ENCODE results near the gene TCF12.
A peak's percentile ranks its signal among the peaks of the same experiment; 100 is the strongest.

The TCF12 gene

GRCh38 chr15:57215326-57215725 lies 296.9 kb downstream of the TCF12 start:
- H3K4me3 ChIP-seq, result no peak overlapping the region
- no peaks in the 10 kb centered on the region for H3K27me3 ChIP-seq
- intact Hi-C loops (cut with DNase I; ENCODE audit: low total_unique reads), result no loop called here
- H3K36me3 ChIP-seq, result no peaks in the 10 kb centered on the region
- peak overlapping the region; percentile 5 to 28 for H3K27ac ChIP-seq
- H3K4me1 ChIP-seq, result peaks cover 0 to 73% (median 13%) of the 10 kb centered on the region in 4 donors
- TF ChIP-seq, protein P1, sequence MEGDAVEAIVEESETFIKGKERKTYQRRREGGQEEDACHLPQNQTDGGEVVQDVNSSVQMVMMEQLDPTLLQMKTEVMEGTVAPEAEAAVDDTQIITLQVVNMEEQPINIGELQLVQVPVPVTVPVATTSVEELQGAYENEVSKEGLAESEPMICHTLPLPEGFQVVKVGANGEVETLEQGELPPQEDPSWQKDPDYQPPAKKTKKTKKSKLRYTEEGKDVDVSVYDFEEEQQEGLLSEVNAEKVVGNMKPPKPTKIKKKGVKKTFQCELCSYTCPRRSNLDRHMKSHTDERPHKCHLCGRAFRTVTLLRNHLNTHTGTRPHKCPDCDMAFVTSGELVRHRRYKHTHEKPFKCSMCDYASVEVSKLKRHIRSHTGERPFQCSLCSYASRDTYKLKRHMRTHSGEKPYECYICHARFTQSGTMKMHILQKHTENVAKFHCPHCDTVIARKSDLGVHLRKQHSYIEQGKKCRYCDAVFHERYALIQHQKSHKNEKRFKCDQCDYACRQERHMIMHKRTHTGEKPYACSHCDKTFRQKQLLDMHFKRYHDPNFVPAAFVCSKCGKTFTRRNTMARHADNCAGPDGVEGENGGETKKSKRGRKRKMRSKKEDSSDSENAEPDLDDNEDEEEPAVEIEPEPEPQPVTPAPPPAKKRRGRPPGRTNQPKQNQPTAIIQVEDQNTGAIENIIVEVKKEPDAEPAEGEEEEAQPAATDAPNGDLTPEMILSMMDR (IDR thresholded peaks at IDR 0.05), result no peak
- no peaks in the 10 kb centered on the region for H3K9me3 ChIP-seq
- no peak for DNase-seq

GRCh38 chr15:57215881-57216280 lies 297.4 kb downstream of the TCF12 start:
- Histone ChIP-seq H3K27me3 (no peaks in the 10 kb centered on the region), H3K27ac (peak overlapping the region; percentile 5 to 28), H3K36me3 (no peaks in the 10 kb centered on the region), H3K4me1 (peaks cover 0 to 77% (median 14%) of the 10 kb centered on the region in 4 donors), H3K4me3 (no peak overlapping the region), H3K9me3 (no peaks in the 10 kb centered on the region)
- intact Hi-C loops (cut with DNase I; ENCODE audit: low total_unique reads), result no loop called here
- TF ChIP-seq, protein P1 (IDR thresholded peaks at IDR 0.05), result no peak
- DNase-seq, result no peak

DNA sequence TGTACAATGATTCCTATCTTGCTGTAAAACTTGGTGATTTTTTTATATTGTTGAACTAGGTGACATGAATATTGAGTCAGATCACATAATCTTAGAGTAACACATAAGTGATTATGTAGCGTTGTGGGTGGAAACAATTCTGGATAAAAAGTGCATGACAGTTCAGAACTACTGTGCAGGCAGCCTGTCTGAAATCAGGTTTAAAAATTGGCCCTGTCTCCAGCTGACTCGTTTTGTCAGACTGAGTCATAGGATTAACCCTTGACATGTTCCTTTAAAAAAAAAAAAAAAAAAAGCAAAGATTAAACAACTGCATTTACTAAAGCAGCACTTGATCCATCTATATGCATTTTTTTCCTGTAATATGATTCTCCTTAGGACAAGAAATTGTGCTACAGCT lies 297.8 kb downstream of the TCF12 start:
- H3K36me3 ChIP-seq, result no peaks in the 10 kb centered on the region
- peaks cover 0 to 78% (median 14%) of the 10 kb centered on the region in 4 donors for H3K4me1 ChIP-seq
- no peak overlapping the region for H3K4me3 ChIP-seq
- H3K27me3 ChIP-seq, result no peaks in the 10 kb centered on the region
- no peak for DNase-seq
- TF ChIP-seq, protein P1 (IDR thresholded peaks at IDR 0.05), result no peak
- no peaks in the 10 kb centered on the region for H3K9me3 ChIP-seq
- intact Hi-C loops (cut with DNase I; ENCODE audit: low total_unique reads), result no loop called here
- peak overlapping the region in 1 of 2 donors; percentile 28 for H3K27ac ChIP-seq

DNA sequence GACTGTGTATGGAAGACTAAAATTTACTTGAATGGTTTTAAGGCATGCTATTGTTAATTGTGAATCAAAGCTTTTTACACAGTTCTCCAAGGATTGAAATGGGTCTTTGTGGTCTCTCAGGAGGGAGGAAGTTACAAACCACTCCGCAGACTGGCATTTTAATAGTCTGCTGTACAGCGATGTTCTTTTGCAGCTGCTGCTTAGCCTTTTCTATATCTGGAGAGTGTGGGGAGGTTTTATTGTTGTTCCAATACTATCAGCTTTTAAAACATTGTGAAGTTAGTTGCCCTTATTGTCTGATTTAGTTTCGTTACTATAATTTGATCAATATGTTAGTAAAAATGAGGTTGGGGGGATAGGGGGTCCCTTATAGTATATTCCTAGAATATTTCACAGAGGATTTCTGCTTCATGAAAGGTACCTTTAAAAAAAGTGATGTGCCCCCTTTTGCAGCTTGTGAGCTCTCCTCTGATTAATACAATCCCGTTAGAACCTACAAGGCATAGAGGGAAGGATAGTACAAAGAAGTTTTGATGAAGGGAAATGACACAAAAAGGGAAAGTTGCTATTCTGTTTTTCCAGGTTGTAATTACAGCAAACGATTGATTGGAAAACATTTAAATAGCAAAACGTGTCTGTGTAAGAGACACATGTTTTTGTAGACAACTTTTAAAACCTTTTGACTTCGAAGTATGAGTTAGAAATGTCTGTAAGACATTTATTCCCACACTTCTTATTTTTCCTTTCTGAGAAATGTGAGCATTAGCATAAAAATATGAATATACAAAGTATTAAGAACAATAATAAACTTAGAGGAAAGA lies 299.5 kb downstream of the TCF12 start:
- intact Hi-C loops (cut with DNase I; ENCODE audit: low total_unique reads), result no loop called here
- H3K36me3 ChIP-seq, result no peaks in the 10 kb centered on the region
- H3K27me3 ChIP-seq, result no peaks in the 10 kb centered on the region
- no peak overlapping the region for H3K4me3 ChIP-seq
- H3K4me1 ChIP-seq, result peaks cover 0 to 72% (median 14%) of the 10 kb centered on the region in 4 donors
- DNase-seq, result no peak
- TF ChIP-seq, protein P1 (IDR thresholded peaks at IDR 0.05), result no peak
- no peaks in the 10 kb centered on the region for H3K9me3 ChIP-seq
- H3K27ac ChIP-seq, result peak overlapping the region in 1 of 2 donors; percentile 17

- no peaks in the 10 kb centered on the region for H3K9me3 ChIP-seq
- no peak overlapping the region for H3K27ac ChIP-seq
- no peak for DNase-seq
- intact Hi-C loops (cut with DNase I; ENCODE audit: low total_unique reads), result no loop called here
- H3K36me3 ChIP-seq, result no peaks in the 10 kb centered on the region
- peak overlapping the region in 1 of 2 donors; percentile 6 for H3K4me3 ChIP-seq
- H3K4me1 ChIP-seq, result peaks cover 0 to 67% (median 15%) of the 10 kb centered on the region in 4 donors
- H3K27me3 ChIP-seq, result no peaks in the 10 kb centered on the region
- TF ChIP-seq, protein P1 (IDR thresholded peaks at IDR 0.05), result no peak
These were observed 300.6 kb downstream of the TCF12 start for GRCh38 chr15:57218826-57219576.
